Measurements from ENCODE around the gene ROPN1L.

The ROPN1L gene

GRCh38 chr5:10420468-10420867, 21.2 kb upstream of the ROPN1L start:
- Histone ChIP-seq H3K79me2 (ENCODE audit: insufficient read depth, low read length) (no peaks in the 10 kb centered on the region), H2AFZ (ENCODE audit: low read depth, low read length, severe bottlenecking) (no peak overlapping the region), H3K27ac (ENCODE audit: low read depth, low read length) (no peak overlapping the region), H3K36me3 (ENCODE audit: low read length) (peaks cover 32% of the 10 kb centered on the region; the same call in 1 of the 2 replicates), H3F3A (ENCODE audit: insufficient read depth) (0 out of 2 replicates have a peak, but pooled peaks cover 8% of the 10 kb centered on the region), H3K27me3 (ENCODE audit: low read length) (no peaks in the 10 kb centered on the region), H4K20me1 (ENCODE audit: low read depth, low read length) (no peaks in the 10 kb centered on the region), H3K9me3 (ENCODE audit: insufficient read depth, low read length) (no peaks in the 10 kb centered on the region), H3K4me3 (ENCODE audit: insufficient read depth, low read length, poor library complexity, severe bottlenecking) (no peak overlapping the region), H3K4me2 (ENCODE audit: low read depth, low read length, poor library complexity, severe bottlenecking) (no peak overlapping the region), H3K9ac (ENCODE audit: low read length) (no peak overlapping the region), H3K9me2 (replicated peaks; ENCODE audit: insufficient read depth, low read length) (no peaks in the 10 kb centered on the region)
- TF ChIP-seq EZH2phosphoT487 (conservative IDR thresholded peaks at IDR 0.05; ENCODE audit: low read length) (no peak), CTCF (IDR thresholded peaks at IDR 0.05; ENCODE audit: insufficient read depth, low read length, poor library complexity, severe bottlenecking) (no peak)

DNA sequence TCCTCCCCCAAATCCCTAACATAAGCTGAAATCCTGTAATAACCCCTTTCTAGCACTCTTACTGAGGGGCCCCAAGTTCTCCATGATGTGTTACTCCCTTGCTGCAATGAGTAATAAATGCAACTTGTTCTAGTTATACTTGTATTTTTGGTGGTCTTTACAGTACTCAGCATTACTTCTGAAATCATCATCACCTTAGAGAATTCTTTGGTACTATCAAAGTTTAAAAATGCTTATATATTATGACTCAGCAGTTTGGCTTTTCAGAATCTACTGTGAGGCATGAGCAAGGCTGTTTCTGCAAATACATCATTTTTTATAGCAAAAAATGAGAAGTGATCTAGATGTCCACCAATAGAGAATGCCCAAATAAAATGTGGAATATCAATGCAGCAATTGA, 20.7 kb upstream of the ROPN1L start:
- Histone ChIP-seq H3F3A (ENCODE audit: insufficient read depth) (0 out of 2 replicates have a peak, but pooled peaks cover 8% of the 10 kb centered on the region), H2AFZ (ENCODE audit: low read depth, low read length, severe bottlenecking) (no peak overlapping the region), H3K9me2 (replicated peaks; ENCODE audit: insufficient read depth, low read length) (no peaks in the 10 kb centered on the region), H3K9ac (ENCODE audit: low read length) (no peak overlapping the region), H3K27ac (ENCODE audit: low read depth, low read length) (no peak overlapping the region), H3K79me2 (ENCODE audit: insufficient read depth, low read length) (no peaks in the 10 kb centered on the region), H3K4me3 (ENCODE audit: insufficient read depth, low read length, poor library complexity, severe bottlenecking) (no peak overlapping the region), H4K20me1 (ENCODE audit: low read depth, low read length) (no peaks in the 10 kb centered on the region), H3K36me3 (ENCODE audit: low read length) (peaks cover 34% of the 10 kb centered on the region; the same call in 1 of the 2 replicates), H3K9me3 (ENCODE audit: insufficient read depth, low read length) (no peaks in the 10 kb centered on the region), H3K4me2 (ENCODE audit: low read depth, low read length, poor library complexity, severe bottlenecking) (no peak overlapping the region), H3K27me3 (ENCODE audit: low read length) (no peaks in the 10 kb centered on the region)
- TF ChIP-seq CTCF (IDR thresholded peaks at IDR 0.05; ENCODE audit: insufficient read depth, low read length, poor library complexity, severe bottlenecking) (no peak), EZH2phosphoT487 (conservative IDR thresholded peaks at IDR 0.05; ENCODE audit: low read length) (no peak)

- H3K9ac ChIP-seq (ENCODE audit: low read length) = no peak overlapping the region
- no peaks in the 10 kb centered on the region for H3K9me3 ChIP-seq (ENCODE audit: insufficient read depth, low read length)
- TF ChIP-seq EZH2phosphoT487 (conservative IDR thresholded peaks at IDR 0.05; ENCODE audit: low read length) (no peak), CTCF (IDR thresholded peaks at IDR 0.05; ENCODE audit: insufficient read depth, low read length, poor library complexity, severe bottlenecking) (no peak)
- H3K4me2 ChIP-seq (ENCODE audit: low read depth, low read length, poor library complexity, severe bottlenecking) = no peak overlapping the region
- H4K20me1 ChIP-seq (ENCODE audit: low read depth, low read length) = no peaks in the 10 kb centered on the region
- no peak overlapping the region for H3K27ac ChIP-seq (ENCODE audit: low read depth, low read length)
- H3K27me3 ChIP-seq (ENCODE audit: low read length) = no peaks in the 10 kb centered on the region
- no peak overlapping the region for H2AFZ ChIP-seq (ENCODE audit: low read depth, low read length, severe bottlenecking)
- peaks cover 35% of the 10 kb centered on the region; the same call in 1 of the 2 replicates for H3K36me3 ChIP-seq (ENCODE audit: low read length)
- H3K9me2 ChIP-seq (replicated peaks; ENCODE audit: insufficient read depth, low read length) = no peaks in the 10 kb centered on the region
- H3K4me3 ChIP-seq (ENCODE audit: insufficient read depth, low read length, poor library complexity, severe bottlenecking) = no peak overlapping the region
- 0 out of 2 replicates have a peak, but pooled peaks cover 8% of the 10 kb centered on the region for H3F3A ChIP-seq (ENCODE audit: insufficient read depth)
- no peaks in the 10 kb centered on the region for H3K79me2 ChIP-seq (ENCODE audit: insufficient read depth, low read length)
Measured at GRCh38 chr5:10421896-10422691, 19.6 kb upstream of the ROPN1L start.
